Heart right ventricle (tissue), 16 donors: ENCODE results near the gene ELFN2. TPM values are rescaled to one million over a fixed set of nuclear protein-coding genes. Genes with fewer than 3 reads are reported as not detected.

ENCODE experiments used
- ATAC-seq, 8 donors: fragments of 200-7000 bp; cut with Tn5 transposase; one replicate each; pipeline ENCODE4 v1.9.1; 2020; ENCODE audit warnings: mild to moderate bottlenecking in 8 of 8, moderate library complexity in 8 of 8, moderate number of reproducible peaks in 1 of 8
- DNase-seq, 2 donors: peaks; one replicate each; pipeline ENCODE4 v3.0.0-alpha.2; 2020
- H3K27ac ChIP-seq, 10 donors: fragments of 200-600 bp; sonication (generic) in 2 of 10; one replicate each; pipeline versions ENCODE4 v1.5.0 to v1.8.0; 2020 to 2022; ENCODE audit warnings: mild to moderate bottlenecking in 3 of 10
- H3K27me3 ChIP-seq, 7 donors: fragments of 200-600 bp; one replicate each; pipeline ENCODE4 v1.8.0; 2021 to 2022; ENCODE audit warnings: mild to moderate bottlenecking in 2 of 7
- H3K36me3 ChIP-seq, 9 donors: fragments of 200-600 bp; sonication (generic) in 1 of 9; one replicate each; pipeline versions ENCODE4 v1.5.0 to v1.8.0; 2020 to 2022; ENCODE audit warnings: mild to moderate bottlenecking in 2 of 9
- H3K4me1 ChIP-seq, 9 donors: fragments of 200-600 bp; sonication (generic) in 1 of 9; one replicate each; pipeline versions ENCODE4 v1.5.0 to v1.8.0; 2020 to 2022; ENCODE audit warnings: mild to moderate bottlenecking in 4 of 9
- H3K4me3 ChIP-seq, 10 donors: fragments of 200-600 bp; sonication (generic) in 2 of 10; one replicate each; pipeline versions ENCODE4 v1.5.0 to v1.8.0; 2020 to 2022; ENCODE audit warnings: mild to moderate bottlenecking in 7 of 10, moderate library complexity in 2 of 10
- H3K9me3 ChIP-seq, 11 donors: fragments of 200-600 bp in 10 of 11; sonication (generic) in 2 of 11; one replicate each; pipeline versions ENCODE4 v1.5.0 to v1.8.0; 2013 to 2022; ENCODE audit warnings: mild to moderate bottlenecking in 2 of 11, control low read depth in 1 of 11, moderate library complexity in 1 of 11
- CTCF ChIP-seq, 9 donors: fragments of 200-600 bp; sonication (generic) in 2 of 9; IDR thresholded peaks; one replicate each; pipeline versions ENCODE4 v1.5.0 to v1.8.0; 2021 to 2022; ENCODE audit warnings: antibody characterized with exemption in 9 of 9, mild to moderate bottlenecking in 5 of 9, moderate library complexity in 1 of 9
- WGBS, 2 donors: extraction: QIAGEN DNeasy Blood & Tissue Kit; methylation state at CpG; one replicate each; pipeline ENCODE4 v1.1.7; 2013; ENCODE audit warnings: inconsistent platforms in 1 of 2; 5-methylcytosine and 5-hydroxymethylcytosine counted together
- intact Hi-C, 10 donors: fragments of 100-400 bp; cut with DNase I; formaldehyde crosslinking; loops; one replicate each; pipeline versions ENCODE4 v1.11.1 to v1.14.2; 2022
- polyA plus RNA-seq, 2 donors: library from polyadenylated mRNA; stranded (reverse); fragments of 200-250 nt; gene quantifications; one replicate each; pipeline ENCODE4 v1.2.3, GENCODE V29; 2013
- total RNA-seq, 10 donors: library from RNA; stranded (reverse); fragmentation: NEBNext Ultra II Directional in 3 of 10; extraction: Animal tissue kit (Norgen Biotek cat#: 25700) in 3 of 10; gene quantifications; one replicate each; pipeline versions ENCODE4 v1.2.1 to v1.2.4, GENCODE V29; 2021 to 2023
- donor health status: Arrhythmogenic right ventricular cardiomyopathy.
- donor health status: ischemic (EF 13 %, LVEDD 7.1; RV severe dilation, severe dysfunction).
- donor health status: healthy with polysubstance abuse.
- donor health status: DM: no; HTN: yes; CAD: no.
- donor health status: DM: no; HTN: no; CAD: no.
- donor health status: ischemic (EF 25% LVEDD 6.9; RV normal size, moderate dysfunction).
- donor health status: ischemic (EF 25% LVEDD 5.7; RV mildly dilated, moderate dysfunction).
- donor health status: healthy.
- donor health status: DM: yes; HTN: yes; CAD: no.
- donor health status: Ischemic cardiomyopathy.
- donor health status: ischemic (EF 35%, LVEDD 5.7; RV mildly dilated, moderate dysfunction).
- donor health status: nonischemic (EF 11% LVEDD 7.7; RV severe dilation, severe dysfunction).
- donor health status: DM: yes; HTN: yes; CAD: no.
- donor health status: PGD.
- donor health status: ischemic (EF 29% LVEDD 5.4; RV normal size, mild dysfunction).
- donor health status: nonischemic (EF 23%, LVEDD 6.1; RV moderate dilation, normal function).

Gene ELFN2
- total and polyA plus RNA-seq, 12 donors, result under 0.01 to 0.21 (median 0.05) TPM; not detected in 4

- Histone ChIP-seq H3K4me3 (no peak overlapping the region), H3K27me3 (peaks cover 6 to 97% (median 87%) of the 10 kb centered on the region in 7 donors), H3K36me3 (no peaks in the 10 kb centered on the region), H3K9me3 (no peaks in the 10 kb centered on the region), H3K27ac (no peak overlapping the region), H3K4me1 (peaks cover 0 to 8% (median 6%) of the 10 kb centered on the region in 9 donors)
- DNase-seq (no peak), ATAC-seq (no peak)
- TF ChIP-seq CTCF (IDR thresholded peaks at IDR 0.05), result no peak
- 3 to 5% methylated on average over 21 of the region's 21 CpGs for WGBS, 2 donors
- intact Hi-C loops, result loop anchor here in 1 of 10 donors (10.0 kb wide), 1 partner anchor 100 kb away; the partner anchor contains the start of gene ELFN2
Measured at GRCh38 chr22:37325039-37325395, 102.3 kb downstream of the ELFN2 start.

GRCh38 chr22:37324340-37325038 lies 102.8 kb downstream of the ELFN2 start:
- H3K27me3 ChIP-seq, result peaks cover 6 to 96% (median 86%) of the 10 kb centered on the region in 7 donors

GRCh38 chr22:37320726-37321677 lies 106.3 kb downstream of the ELFN2 start:
- DNase-seq, result no peak
- peaks cover 6 to 88% (median 57%) of the 10 kb centered on the region in 7 donors for H3K27me3 ChIP-seq
- no peak overlapping the region for H3K4me3 ChIP-seq
- no peaks in the 10 kb centered on the region for H3K36me3 ChIP-seq
- no peak for ATAC-seq
- no peak overlapping the region for H3K27ac ChIP-seq
- WGBS, 2 donors, result 79 to 81% methylated on average over 16 of the region's 16 CpGs
- intact Hi-C loops, result loop anchor here in 2 of 10 donors (5.0 to 10.0 kb wide), 2 partner anchors 104 to 106 kb away; partner anchors contain the start of gene ELFN2 (in 2 of the 2)
- H3K4me1 ChIP-seq, result peaks cover 0 to 8% (median 6%) of the 10 kb centered on the region in 9 donors
- TF ChIP-seq CTCF (IDR thresholded peaks at IDR 0.05), result no peak
- no peaks in the 10 kb centered on the region for H3K9me3 ChIP-seq

More at GRCh38 chr22:37324340-37325038, 102.8 kb downstream of the ELFN2 start:
- H3K4me1 ChIP-seq, result peaks cover 0 to 8% (median 6%) of the 10 kb centered on the region in 9 donors
- H3K27ac ChIP-seq, result no peak overlapping the region
- TF ChIP-seq CTCF (IDR thresholded peaks at IDR 0.05), result no peak
- 4 to 5% methylated on average over 51 of the region's 51 CpGs for WGBS, 2 donors
- no peak overlapping the region for H3K4me3 ChIP-seq
- H3K36me3 ChIP-seq, result no peaks in the 10 kb centered on the region
- H3K9me3 ChIP-seq, result no peaks in the 10 kb centered on the region
- intact Hi-C loops, result loop anchor here in 2 of 10 donors (5.0 to 10.0 kb wide), 2 partner anchors 100 to 103 kb away; partner anchors contain the start of gene ELFN2 (in 2 of the 2)
- ATAC-seq, result no peak
- DNase-seq, result no peak

GRCh38 chr22:37319469-37319868 lies 107.8 kb downstream of the ELFN2 start:
- intact Hi-C loops, result loop anchor here in 9 of 10 donors (5.0 to 10.0 kb wide), 7 partner anchors 105 to 915 kb away; partner anchors contain the start of genes ELFN2 (in 4 of the 9) and CDC42EP1 (in 3 of the 9)
- no peak for ATAC-seq
- 34 to 50% methylated on average over 10 of the region's 10 CpGs for WGBS, 2 donors

More at GRCh38 chr22:37319469-37319868, 107.8 kb downstream of the ELFN2 start:
- Histone ChIP-seq H3K27ac (no peak overlapping the region), H3K36me3 (peaks cover 0 to 3% (median 0%) of the 10 kb centered on the region in 9 donors), H3K4me1 (peaks cover 0 to 11% (median 1%) of the 10 kb centered on the region in 9 donors), H3K9me3 (no peaks in the 10 kb centered on the region), H3K4me3 (no peak overlapping the region), H3K27me3 (peaks cover 2 to 73% (median 42%) of the 10 kb centered on the region in 7 donors)
- no peak for DNase-seq
- no peak for TF ChIP-seq CTCF (IDR thresholded peaks at IDR 0.05)
